NCI-H146 treated with DMSO at 0.1 percent for 48 hours (cell line): ENCODE measurements around the gene ABTB1.
A peak's percentile ranks its signal among the peaks of the same experiment; 100 is the strongest.

Source experiments
- DNase-seq: peaks from one replicate; lab custom pipeline; 2025; ENCODE audit not compliant: unreplicated experiment; lab: John Stamatoyannopoulos, UW

ABTB1 gene

GRCh38 chr3:127672429-127673190 is at the start of gene ABTB1:
ABTB1 (plus strand) TSS chr3:127672952; CDS start chr3:127673026, 74 bp downstream.
- peak; percentile 71 for DNase-seq

GRCh38 chr3:127624063-127624462 is 48.7 kb upstream of the ABTB1 start:
- DNase-seq, result no peak

- DNase-seq, result no peak
Observed at GRCh38 chr3:127625821-127626220, 46.9 kb upstream of the ABTB1 start.

- no peak for DNase-seq
Observed at GRCh38 chr3:127628426-127628787, 44.3 kb upstream of the ABTB1 start.

- peak; percentile 59 for DNase-seq
Observed at GRCh38 chr3:127628788-127629466, 43.8 kb upstream of the ABTB1 start, which contains the start of gene PODXL2. PODXL2 (plus strand) TSS chr3:127629185; CDS start chr3:127629220, 35 bp downstream.

- peak; percentile 35 for DNase-seq
Observed at GRCh38 chr3:127629467-127630403, 43.0 kb upstream of the ABTB1 start.

GRCh38 chr3:127630811-127631714 is 41.7 kb upstream of the ABTB1 start:
- DNase-seq, result peak; percentile 22

GRCh38 chr3:127632035-127632820 is 40.5 kb upstream of the ABTB1 start:
- DNase-seq, result no peak

- no peak for DNase-seq
Observed at GRCh38 chr3:127634653-127635052, 38.1 kb upstream of the ABTB1 start.

GRCh38 chr3:127637546-127637945 is 35.2 kb upstream of the ABTB1 start:
- no peak for DNase-seq

GRCh38 chr3:127637971-127638370 is 34.8 kb upstream of the ABTB1 start:
- no peak for DNase-seq

- DNase-seq, result no peak
Observed at GRCh38 chr3:127639173-127640041, 33.3 kb upstream of the ABTB1 start.

GRCh38 chr3:127640042-127640355 is 32.8 kb upstream of the ABTB1 start:
- no peak for DNase-seq

- no peak for DNase-seq
Observed at GRCh38 chr3:127644641-127645370, 27.9 kb upstream of the ABTB1 start.

GRCh38 chr3:127645371-127646015 is 27.3 kb upstream of the ABTB1 start:
- no peak for DNase-seq

- DNase-seq, result no peak
Observed at GRCh38 chr3:127646501-127647046, 26.2 kb upstream of the ABTB1 start.

- no peak for DNase-seq
Observed at GRCh38 chr3:127647166-127647844, 25.4 kb upstream of the ABTB1 start.
